HEK293 (cell line): Measurements from ENCODE around the gene NUP107.

Source experiments
- CTCF ChIA-PET: fragments of 350-600 bp; formaldehyde crosslinking; extraction: SDS; loops from one replicate; lab custom pipeline; 2021; ENCODE audit warnings: antibody characterized with exemption; lab: Yijun Ruan, JAX
- POLR2A ChIA-PET: fragments of 300-600 bp; formaldehyde crosslinking; extraction: SDS; loops from one replicate; lab custom pipeline; 2020; ENCODE audit warnings: antibody characterized with exemption, inconsistent platforms; lab: Yijun Ruan, JAX
- H3K27ac ChIP-seq: fragments of 200-500 bp; sonication (Bioruptor generic); 2 replicates; pipeline ENCODE4 v1.5.1; 2014; ENCODE audit warnings: low read depth, low read length, control low read depth, inconsistent platforms; ENCODE audit errors: extremely low read depth
- H3K36me3 ChIP-seq, 2 experiments: fragments of 200-500 bp in 1 of 2; sonication (Bioruptor generic) in 1 of 2; 1 replicate in 1 of 2; 2 replicates in 1 of 2; pipeline ENCODE4 v1.5.1; 2014 to 2017; ENCODE audit warnings: inconsistent platforms in 2 of 2, low read length in 2 of 2; ENCODE audit not compliant: control insufficient read depth in 2 of 2, insufficient read depth in 1 of 2
- H3K4me1 ChIP-seq: fragments of 200-500 bp; sonication (Bioruptor generic); 2 replicates; pipeline ENCODE4 v1.5.1; 2014; ENCODE audit warnings: mild to moderate bottlenecking, low read length, inconsistent platforms; ENCODE audit not compliant: control insufficient read depth, insufficient read depth
- H3K4me3 ChIP-seq: 2 replicates; pipeline ENCODE4 v1.5.1; 2011; ENCODE audit warnings: low read depth, mild to moderate bottlenecking, control low read depth, low read length, moderate library complexity
- H3K9me3 ChIP-seq: fragments of 200-500 bp; sonication (Bioruptor generic); 2 replicates; pipeline ENCODE4 v1.5.1; 2014; ENCODE audit warnings: low read depth, low read length, inconsistent platforms; ENCODE audit not compliant: control insufficient read depth, insufficient read depth
- ATF2 ChIP-seq: fragments of 450-650 bp; formaldehyde crosslinking; IDR thresholded peaks from 2 replicates; pipeline ENCODE4 v1.5.1; 2016; ENCODE audit warnings: missing biosample characterization, missing genetic modification characterization, low read depth
- FEZF1 ChIP-seq: fragments of 450-650 bp; formaldehyde crosslinking; IDR thresholded peaks from 2 replicates; pipeline ENCODE4 v1.5.1; 2016; ENCODE audit warnings: missing biosample characterization, missing genetic modification characterization
- GFI1B ChIP-seq: fragments of 450-650 bp; formaldehyde crosslinking; IDR thresholded peaks from 2 replicates; pipeline ENCODE4 v1.5.1; 2016; ENCODE audit warnings: missing biosample characterization, missing genetic modification characterization
- MZF1 ChIP-seq: fragments of 450-650 bp; formaldehyde crosslinking; IDR thresholded peaks from 2 replicates; pipeline ENCODE4 v1.5.1; 2017; ENCODE audit warnings: missing biosample characterization, missing genetic modification characterization, borderline replicate concordance
- OSR2 ChIP-seq: fragments of 450-650 bp; formaldehyde crosslinking; IDR thresholded peaks from 2 replicates; pipeline ENCODE4 v1.5.1; 2016; ENCODE audit warnings: missing biosample characterization, missing genetic modification characterization
- SALL2 ChIP-seq: fragments of 450-650 bp; formaldehyde crosslinking; IDR thresholded peaks from 2 replicates; pipeline ENCODE4 v1.5.0; 2017; ENCODE audit warnings: missing biosample characterization, mild to moderate bottlenecking, missing genetic modification characterization, borderline replicate concordance
- SETDB1 ChIP-seq: IDR thresholded peaks from one replicate; pipeline ENCODE4 v1.6.1; 2017; ENCODE audit warnings: mild to moderate bottlenecking, low read length, moderate library complexity, mixed read lengths; ENCODE audit not compliant: insufficient read length
- ZBTB17 ChIP-seq: fragments of 450-650 bp; formaldehyde crosslinking; IDR thresholded peaks from 2 replicates; pipeline ENCODE4 v1.5.1; 2016; ENCODE audit warnings: missing biosample characterization, missing genetic modification characterization
- ZBTB49 ChIP-seq: fragments of 450-650 bp; formaldehyde crosslinking; IDR thresholded peaks from 2 replicates; pipeline ENCODE4 v1.5.1; 2016; ENCODE audit warnings: missing biosample characterization, missing genetic modification characterization, low read depth
- ZEB2 ChIP-seq: fragments of 450-650 bp; formaldehyde crosslinking; IDR thresholded peaks from 2 replicates; pipeline ENCODE4 v1.5.1; 2016; ENCODE audit warnings: missing biosample characterization, missing genetic modification characterization
- ZFHX2 ChIP-seq: fragments of 450-650 bp; formaldehyde crosslinking; conservative IDR thresholded peaks from 2 replicates; pipeline ENCODE4 v1.5.1; 2016; ENCODE audit warnings: missing biosample characterization, missing genetic modification characterization
- ZNF138 ChIP-seq: fragments of 450-650 bp; formaldehyde crosslinking; IDR thresholded peaks from 2 replicates; pipeline ENCODE4 v1.5.1; 2016; ENCODE audit warnings: missing biosample characterization, missing genetic modification characterization, borderline replicate concordance
- ZNF184 ChIP-seq: fragments of 450-650 bp; IDR thresholded peaks from 2 replicates; pipeline ENCODE4 v1.5.1; 2018; ENCODE audit warnings: missing biosample characterization, mild to moderate bottlenecking, missing genetic modification characterization
- ZNF211 ChIP-seq: fragments of 450-650 bp; formaldehyde crosslinking; IDR thresholded peaks from 2 replicates; pipeline ENCODE4 v1.5.1; 2016; ENCODE audit warnings: low read depth, missing biosample characterization, missing genetic modification characterization
- ZNF214 ChIP-seq: fragments of 450-650 bp; formaldehyde crosslinking; IDR thresholded peaks from 2 replicates; pipeline ENCODE4 v1.5.1; 2017; ENCODE audit warnings: missing biosample characterization, mild to moderate bottlenecking, missing genetic modification characterization, borderline replicate concordance
- ZNF302 ChIP-seq: fragments of 450-650 bp; formaldehyde crosslinking; IDR thresholded peaks from 2 replicates; pipeline ENCODE4 v1.5.1; 2016; ENCODE audit warnings: missing biosample characterization, missing genetic modification characterization, low read depth
- ZNF398 ChIP-seq: fragments of 450-650 bp; formaldehyde crosslinking; IDR thresholded peaks from 2 replicates; pipeline ENCODE4 v1.5.1; 2017; ENCODE audit warnings: missing biosample characterization, missing genetic modification characterization
- ZNF48 ChIP-seq: fragments of 450-650 bp; formaldehyde crosslinking; IDR thresholded peaks from 2 replicates; pipeline ENCODE4 v1.5.1; 2016; ENCODE audit warnings: missing biosample characterization, missing genetic modification characterization
- ZNF488 ChIP-seq: fragments of 450-650 bp; formaldehyde crosslinking; IDR thresholded peaks from 2 replicates; pipeline ENCODE4 v1.5.1; 2016; ENCODE audit warnings: missing biosample characterization, missing genetic modification characterization
- ZNF514 ChIP-seq: fragments of 450-650 bp; formaldehyde crosslinking; IDR thresholded peaks from 2 replicates; pipeline ENCODE4 v1.5.1; 2016; ENCODE audit warnings: missing biosample characterization, missing genetic modification characterization
- ZNF544 ChIP-seq: fragments of 450-650 bp; formaldehyde crosslinking; IDR thresholded peaks from 2 replicates; pipeline ENCODE4 v1.5.0; 2017; ENCODE audit warnings: missing biosample characterization, missing genetic modification characterization
- ZNF580 ChIP-seq: fragments of 450-650 bp; formaldehyde crosslinking; IDR thresholded peaks from 2 replicates; pipeline ENCODE4 v1.5.1; 2016; ENCODE audit warnings: missing biosample characterization, missing genetic modification characterization
- ZNF654 ChIP-seq: fragments of 450-650 bp; formaldehyde crosslinking; IDR thresholded peaks from 2 replicates; pipeline ENCODE4 v1.5.1; 2016; ENCODE audit warnings: low read depth, missing biosample characterization, missing genetic modification characterization
- ZNF776 ChIP-seq: fragments of 450-650 bp; formaldehyde crosslinking; IDR thresholded peaks from 2 replicates; pipeline ENCODE4 v1.5.0; 2017; ENCODE audit warnings: missing biosample characterization, missing genetic modification characterization, borderline replicate concordance
- ZSCAN30 ChIP-seq: fragments of 450-650 bp; IDR thresholded peaks from 2 replicates; pipeline ENCODE4 v1.5.1; 2018; ENCODE audit warnings: missing biosample characterization, mild to moderate bottlenecking, missing genetic modification characterization, moderate library complexity

NUP107 gene

GRCh38 chr12:68765696-68766095 lies 78.9 kb downstream of the NUP107 start (continued):
- TF ChIP-seq SETDB1 (no peak), ZEB2 (no peak), ZNF184 (no peak), ZNF138 (tag by site-specific recombination) (no peak), ZNF211 (tag by site-specific recombination) (no peak), OSR2 (no peak), ZNF302 (tag by site-specific recombination) (no peak), MZF1 (no peak), ZNF776 (tag by site-specific recombination) (no peak), ZNF214 (tag by site-specific recombination) (no peak)
- TF ChIP-seq, all 188 proteins: peak for 0

GRCh38 chr12:68766646-68767045 lies 79.9 kb downstream of the NUP107 start:
- no peaks in the 10 kb centered on the region for H3K4me1 ChIP-seq
- H3K9me3 ChIP-seq: no peaks in the 10 kb centered on the region
- TF ChIP-seq ZNF48 (tag by site-specific recombination) (no peak), ZNF488 (no peak), ZNF514 (tag by site-specific recombination) (no peak), ATF2 (tag by site-specific recombination) (no peak)
- ChIA-PET CTCF (no interaction called here), POLR2A (no interaction called here)
- H3K27ac ChIP-seq: no peak overlapping the region
- no peak overlapping the region for H3K4me3 ChIP-seq
- H3K36me3 ChIP-seq: peaks cover 13 to 34% of the 10 kb centered on the region in 2 experiments; a peak in 2 of 3 replicates

GRCh38 chr12:68767191-68767590 lies 80.4 kb downstream of the NUP107 start:
- TF ChIP-seq ZNF654 (tag by site-specific recombination): no peak
- TF ChIP-seq GFI1B (tag by site-specific recombination): no peak
- ChIA-PET CTCF (no interaction called here), POLR2A (no interaction called here)
- Histone ChIP-seq H3K4me1 (no peaks in the 10 kb centered on the region), H3K36me3 (peaks cover 13 to 28% of the 10 kb centered on the region in 2 experiments; a peak in 2 of 3 replicates), H3K4me3 (no peak overlapping the region), H3K27ac (no peak overlapping the region), H3K9me3 (no peaks in the 10 kb centered on the region)

- ChIA-PET CTCF (no interaction called here), POLR2A (no interaction called here)
- peaks cover 13 to 18% of the 10 kb centered on the region in 2 experiments; a peak in 2 of 3 replicates for H3K36me3 ChIP-seq
- H3K9me3 ChIP-seq: no peaks in the 10 kb centered on the region
- H3K27ac ChIP-seq: no peak overlapping the region
- H3K4me1 ChIP-seq: no peaks in the 10 kb centered on the region
- H3K4me3 ChIP-seq: no peak overlapping the region
- TF ChIP-seq SALL2 (tag by site-specific recombination) (no peak), ZBTB49 (no peak), ZBTB17 (tag by site-specific recombination) (no peak), ZNF544 (tag by site-specific recombination) (no peak), ZFHX2 (no peak), ZNF580 (tag by site-specific recombination) (no peak), FEZF1 (tag by site-specific recombination) (no peak), ZSCAN30 (tag by site-specific recombination) (no peak), ZNF398 (tag by site-specific recombination) (no peak), ZNF302 (tag by site-specific recombination) (no peak)
These were observed 81.7 kb downstream of the NUP107 start for GRCh38 chr12:68768431-68768939.
